WTC11 (cell line): ENCODE measurements around the gene CTCF.

ENCODE experiments used
- CTCF ChIP-seq: fragments of 200-600 bp; IDR thresholded peaks from 2 replicates; pipeline ENCODE4 v1.8.0; 2022; ENCODE audit warnings: antibody characterized with exemption
- MAX ChIP-seq: sonication (generic); formaldehyde crosslinking; IDR thresholded peaks from 2 replicates; pipeline ENCODE4 v1.8.0; 2022; ENCODE audit warnings: mild to moderate bottlenecking, missing genetic modification reagents
- USF2 ChIP-seq: sonication (generic); formaldehyde crosslinking; IDR thresholded peaks from 2 replicates; pipeline ENCODE4 v1.8.1; 2023; ENCODE audit warnings: mild to moderate bottlenecking, missing genetic modification reagents, moderate library complexity
- ZNF138 ChIP-seq: sonication (generic); formaldehyde crosslinking; conservative IDR thresholded peaks from 2 replicates; pipeline ENCODE4 v1.8.1; 2022; ENCODE audit warnings: mild to moderate bottlenecking, moderate library complexity, missing genetic modification reagents
- ZNF512 ChIP-seq: sonication (generic); formaldehyde crosslinking; IDR thresholded peaks from 2 replicates; pipeline ENCODE4 v1.8.1; 2022; ENCODE audit warnings: missing genetic modification reagents, borderline replicate concordance

- no peak for TF ChIP-seq MAX
- no peak for TF ChIP-seq USF2 (CRISPR knock-in tag)
- no peak for TF ChIP-seq CTCF
- TF ChIP-seq ZNF512: no peak
- no peak for TF ChIP-seq ZNF138 (CRISPR knock-in tag)
Observed at GRCh38 chr16:67653128-67653788, 90.9 kb downstream of the CTCF start.
